Esophagus squamous epithelium (tissue), 4 donors: Measurements from ENCODE around the gene CHD6.

Source experiments
- POLR2A ChIP-seq, 4 donors: fragments of 450-650 bp; IDR thresholded peaks; one replicate each; pipeline ENCODE4 v1.6.1; 2017; ENCODE audit warnings: antibody characterized with exemption in 4 of 4, mild to moderate bottlenecking in 4 of 4, moderate library complexity in 3 of 4
- TF ChIP-seq, protein P1 (sequence below), 6 experiments: fragments of 450-650 bp in 4 of 6; fragments of 200-600 bp in 2 of 6; sonication (generic) in 2 of 6; IDR thresholded peaks; one replicate each; pipeline ENCODE4 v1.5.1; 2016 to 2019; ENCODE audit warnings: antibody characterized with exemption in 6 of 6, mild to moderate bottlenecking in 4 of 6, moderate library complexity in 4 of 6

DNA sequence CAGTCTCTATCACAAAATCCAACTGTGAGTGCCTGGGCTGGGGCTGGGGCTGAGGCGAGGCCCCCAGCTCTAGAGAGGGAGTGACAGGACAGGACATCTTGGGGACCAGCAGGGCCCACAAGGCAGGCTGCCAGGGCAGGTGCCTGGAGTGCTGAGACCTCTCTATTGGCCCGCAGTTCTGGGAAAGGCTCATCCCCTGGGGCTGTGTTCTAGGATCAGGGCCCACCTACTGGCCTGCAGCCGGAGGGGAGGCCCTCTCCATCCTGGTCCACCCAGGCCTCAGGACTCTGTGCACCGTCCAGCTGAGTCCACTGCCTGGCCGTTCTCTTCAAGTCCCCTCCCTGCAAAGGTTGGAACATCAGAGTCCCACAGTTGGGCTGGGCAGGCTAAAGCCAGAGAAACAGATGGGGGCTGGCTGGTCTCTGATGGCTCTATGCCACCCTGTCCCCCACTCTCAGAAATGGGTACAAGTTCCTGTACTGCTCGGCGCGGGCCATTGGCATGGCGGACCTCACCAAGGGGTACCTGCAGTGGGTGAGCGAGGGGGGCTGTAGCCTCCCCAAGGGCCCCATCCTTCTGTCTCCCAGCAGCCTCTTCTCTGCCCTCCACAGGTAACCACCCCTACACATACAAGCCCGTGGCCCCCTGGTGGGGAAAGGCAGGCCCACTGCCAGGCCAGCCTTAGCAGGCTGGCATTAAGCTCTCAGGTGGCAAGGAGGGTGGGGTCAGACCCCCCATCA lies 260.6 kb downstream of the CHD6 start:
- TF ChIP-seq, protein P1, sequence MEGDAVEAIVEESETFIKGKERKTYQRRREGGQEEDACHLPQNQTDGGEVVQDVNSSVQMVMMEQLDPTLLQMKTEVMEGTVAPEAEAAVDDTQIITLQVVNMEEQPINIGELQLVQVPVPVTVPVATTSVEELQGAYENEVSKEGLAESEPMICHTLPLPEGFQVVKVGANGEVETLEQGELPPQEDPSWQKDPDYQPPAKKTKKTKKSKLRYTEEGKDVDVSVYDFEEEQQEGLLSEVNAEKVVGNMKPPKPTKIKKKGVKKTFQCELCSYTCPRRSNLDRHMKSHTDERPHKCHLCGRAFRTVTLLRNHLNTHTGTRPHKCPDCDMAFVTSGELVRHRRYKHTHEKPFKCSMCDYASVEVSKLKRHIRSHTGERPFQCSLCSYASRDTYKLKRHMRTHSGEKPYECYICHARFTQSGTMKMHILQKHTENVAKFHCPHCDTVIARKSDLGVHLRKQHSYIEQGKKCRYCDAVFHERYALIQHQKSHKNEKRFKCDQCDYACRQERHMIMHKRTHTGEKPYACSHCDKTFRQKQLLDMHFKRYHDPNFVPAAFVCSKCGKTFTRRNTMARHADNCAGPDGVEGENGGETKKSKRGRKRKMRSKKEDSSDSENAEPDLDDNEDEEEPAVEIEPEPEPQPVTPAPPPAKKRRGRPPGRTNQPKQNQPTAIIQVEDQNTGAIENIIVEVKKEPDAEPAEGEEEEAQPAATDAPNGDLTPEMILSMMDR (IDR thresholded peaks at IDR 0.05) = no peak
- TF ChIP-seq POLR2A (IDR thresholded peaks at IDR 0.05) = no peak
